HepG2 (cell line): ENCODE data around the gene UST. TPM values are rescaled to one million over a fixed set of nuclear protein-coding genes. Genes with fewer than 3 reads are reported as not detected.

Experiments used
- ATAC-seq: fragments of 200-7000 bp; cut with Tn5 transposase; 3 replicates; pipeline ENCODE4 v1.9.1; 2020; ENCODE audit warnings: mild to moderate bottlenecking, moderate library complexity
- BruUV-seq: library from RNA; stranded (reverse); fragments of 400-500 nt; replicated peaks from 2 replicates; lab custom pipeline; 2021; lab: Mats Ljungman, UMichigan
- CTCF ChIA-PET: fragments of 300-600 bp; formaldehyde crosslinking; extraction: SDS; loops from one replicate; lab custom pipeline; 2021; ENCODE audit warnings: low total read pairs, inconsistent platforms, low intra/inter-chr PET ratio; lab: Yijun Ruan, JAX
- POLR2A ChIA-PET: fragments of 350-600 bp; sonication (Branson Sonifier 250); formaldehyde crosslinking; loops from one replicate; lab custom pipeline; 2020; ENCODE audit warnings: antibody characterized with exemption, inconsistent platforms; lab: Yijun Ruan, JAX
- DNase-seq: peaks from one replicate; pipeline ENCODE4 v3.0.0-alpha.2; 2015; ENCODE audit warnings: low spot score
- FAIRE-seq: peaks from 3 replicates; lab custom pipeline; 2011; peaks lifted over from hg19 to GRCh38; lab: Jason Lieb, UNC
- H2AFZ ChIP-seq: one replicate; pipeline ENCODE4 v1.6.1; 2011; ENCODE audit warnings: low read length, inconsistent platforms
- H3K27ac ChIP-seq: fragments of 300-600 bp; 3 replicates; pipeline ENCODE4 v1.8.0; 2011; ENCODE audit warnings: mixed run types, mild to moderate bottlenecking, mixed read lengths, low read length, inconsistent platforms; ENCODE audit not compliant: insufficient read depth; ENCODE audit errors: extremely low read length
- H3K27me3 ChIP-seq, 2 experiments: fragments of 200-600 bp in 1 of 2; 2 replicates in 1 of 2; 3 replicates in 1 of 2; pipeline versions ENCODE4 v1.6.0 to v1.8.0; 2011; ENCODE audit warnings: low read length in 2 of 2, mild to moderate bottlenecking in 2 of 2, moderate library complexity in 2 of 2, inconsistent platforms in 1 of 2; ENCODE audit not compliant: insufficient read depth in 2 of 2, control insufficient read depth in 1 of 2
- H3K36me3 ChIP-seq, 2 experiments: fragments of 200-600 bp in 1 of 2; replicated peaks in 1 of 2; 2 replicates in 1 of 2; 3 replicates in 1 of 2; pipeline versions ENCODE4 v1.5.1 to v1.8.0; 2011; ENCODE audit warnings: low read length in 2 of 2, inconsistent platforms in 1 of 2; ENCODE audit not compliant: insufficient read depth in 2 of 2, control insufficient read depth in 1 of 2
- H3K4me1 ChIP-seq: 2 replicates; pipeline ENCODE4 v1.5.1; 2012; ENCODE audit warnings: low read length, inconsistent platforms; ENCODE audit not compliant: insufficient read depth
- H3K4me2 ChIP-seq: 2 replicates; pipeline ENCODE4 v1.6.0; 2011; ENCODE audit warnings: low read depth, low read length, inconsistent platforms
- H3K4me3 ChIP-seq, 3 experiments: fragments of 200-600 bp in 1 of 3; sonication (generic), shearing (Covaris generic) in 1 of 3; replicated peaks in 1 of 3; 2 replicates each; pipeline ENCODE4 v1.5.1; 2011 to 2016; ENCODE audit warnings: low read length in 3 of 3, inconsistent platforms in 2 of 3, low read depth in 2 of 3, mild to moderate bottlenecking in 2 of 3, control low read depth in 1 of 3, mixed read lengths in 1 of 3; ENCODE audit not compliant: insufficient read depth in 1 of 3
- H3K79me2 ChIP-seq: one replicate; pipeline ENCODE4 v1.6.1; 2011; ENCODE audit warnings: low read length, inconsistent platforms; ENCODE audit not compliant: insufficient read depth
- H3K9ac ChIP-seq: 2 replicates; pipeline ENCODE4 v1.6.0; 2011; ENCODE audit warnings: mild to moderate bottlenecking, low read depth, low read length, inconsistent platforms; ENCODE audit not compliant: insufficient read depth
- H3K9me3 ChIP-seq: 2 replicates; pipeline ENCODE4 v1.5.1; 2012; ENCODE audit warnings: mild to moderate bottlenecking, low read length
- H4K20me1 ChIP-seq: 2 replicates; pipeline ENCODE4 v1.6.0; 2011; ENCODE audit warnings: inconsistent platforms, mild to moderate bottlenecking, low read length, moderate library complexity; ENCODE audit not compliant: insufficient read depth
- KDM1A ChIP-seq: IDR thresholded peaks from 2 replicates; pipeline ENCODE4 v1.6.1; 2016; ENCODE audit warnings: missing compliant biosample characterization
- ONECUT2 ChIP-seq: sonication (generic); formaldehyde crosslinking; IDR thresholded peaks from 2 replicates; pipeline ENCODE4 v1.4.0; 2020; ENCODE audit warnings: missing genetic modification reagents
- PTBP1 ChIP-seq: fragments of 200-400 bp; formaldehyde crosslinking; IDR thresholded peaks from 2 replicates; pipeline ENCODE4 v1.6.1; 2018; ENCODE audit warnings: low read length, low read depth; ENCODE audit not compliant: poor library complexity, severe bottlenecking
- U2AF1 ChIP-seq: fragments of 200-400 bp; formaldehyde crosslinking; optimal IDR thresholded peaks from 2 replicates; pipeline ENCODE3; 2017; ENCODE audit warnings: mild to moderate bottlenecking, low read depth, low read length
- ZBTB1 ChIP-seq: sonication (generic); formaldehyde crosslinking; IDR thresholded peaks from 2 replicates; pipeline ENCODE4 v1.4.0; 2020; ENCODE audit warnings: missing genetic modification reagents, borderline replicate concordance
- ZFP91 ChIP-seq: sonication (generic); formaldehyde crosslinking; IDR thresholded peaks from 2 replicates; pipeline ENCODE4 v1.9.0; 2022; ENCODE audit warnings: missing genetic modification reagents, mild to moderate bottlenecking, borderline replicate concordance
- ZNF260 ChIP-seq: sonication (generic); formaldehyde crosslinking; IDR thresholded peaks from 2 replicates; pipeline ENCODE4 v1.4.0; 2020; ENCODE audit warnings: missing genetic modification reagents, low read depth, mild to moderate bottlenecking, borderline replicate concordance
- ZNF460 ChIP-seq: sonication (generic); formaldehyde crosslinking; IDR thresholded peaks from 2 replicates; pipeline ENCODE4 v1.5.1; 2020; ENCODE audit warnings: missing genetic modification reagents, mild to moderate bottlenecking, borderline replicate concordance
- ZNF562 ChIP-seq: sonication (generic); formaldehyde crosslinking; IDR thresholded peaks from 2 replicates; pipeline ENCODE4 v1.8.0; 2022; ENCODE audit warnings: missing genetic modification reagents, borderline replicate concordance
- ZNF589 ChIP-seq: sonication (generic); formaldehyde crosslinking; conservative IDR thresholded peaks from 2 replicates; pipeline ENCODE4 v1.8.0; 2022; ENCODE audit warnings: mild to moderate bottlenecking, moderate library complexity, missing genetic modification reagents
- ZNF777 ChIP-seq: sonication (generic); formaldehyde crosslinking; IDR thresholded peaks from 2 replicates; pipeline ENCODE4 v1.4.0; 2020; ENCODE audit warnings: missing genetic modification reagents
- ZSCAN20 ChIP-seq: sonication (generic); formaldehyde crosslinking; IDR thresholded peaks from 2 replicates; pipeline ENCODE4 v1.4.0; 2020; ENCODE audit warnings: missing genetic modification reagents, mild to moderate bottlenecking, borderline replicate concordance
- WGBS: methylation state at CpG from one replicate; pipeline ENCODE4 v1.1.6; 2017; ENCODE audit warnings: low lambda C conversion rate; 5-methylcytosine and 5-hydroxymethylcytosine counted together
- in situ Hi-C: cut with HindIII; loops from 2 replicates; pipeline ENCODE4 v1.10.0; 2017; ENCODE audit warnings: low pct_unique_long_range_greater_than_20kb; ENCODE audit not compliant: extremely low pct_ligation_motif_present
- intact Hi-C: fragments of 100-400 bp; cut with micrococcal nuclease; formaldehyde crosslinking; loops from one replicate; pipeline ENCODE4 v1.10.0; 2022; ENCODE audit not compliant: unreplicated experiment
- polyA plus RNA-seq, 8 experiments: library from polyadenylated mRNA; depleted of rRNA in 3 of 8; stranded (reverse) in 7 of 8; unstranded in 1 of 8; fragments of >200 nt; fragmentation: Illumina TruSeq in 4 of 8; extraction: Trizol in 4 of 8; gene quantifications; 2 replicates each; pipeline versions ENCODE4 v1.2.1 to v1.2.3, GENCODE V29; 2011 to 2016; ENCODE audit warnings: low read depth in 4 of 8, missing spikeins in 1 of 8, mixed read lengths in 1 of 8; ENCODE audit not compliant: insufficient read depth in 1 of 8
- total RNA-seq, 5 experiments: library from RNA; depleted of rRNA; stranded (reverse); fragments of >200 nt; fragmentation: Illumina TruSeq; extraction: Trizol; gene quantifications; 2 replicates each; pipeline ENCODE4 v1.2.3, GENCODE V29; 2016; ENCODE audit warnings: low read depth in 1 of 5
- TF ChIP-seq, protein P1 (sequence below): sonication (generic); formaldehyde crosslinking; IDR thresholded peaks from 2 replicates; pipeline ENCODE4 v1.4.0; 2020; ENCODE audit warnings: missing genetic modification reagents; ENCODE audit errors: not compliant biosample characterization
- TF ChIP-seq, protein P2 (sequence below): sonication (generic); formaldehyde crosslinking; IDR thresholded peaks from 2 replicates; pipeline ENCODE4 v1.9.0; 2021; ENCODE audit warnings: missing genetic modification reagents, borderline replicate concordance

The UST gene
- total and polyA plus RNA-seq, 2 of the 13 experiments (the other 11 are each of a cell fraction or from before 2014, with no cell fraction given): 0.27 TPM; not detected in 1

GRCh38 chr6:148934961-148935360 is 188.1 kb downstream of the UST start:
- POLR2A ChIA-PET: no interaction called here
- no TSS peak for BruUV-seq
- H3K4me2 ChIP-seq: no peak overlapping the region
- H4K20me1 ChIP-seq: no peaks in the 10 kb centered on the region
- H3K9ac ChIP-seq: no peak overlapping the region
- no peak for FAIRE-seq
- no peaks in the 10 kb centered on the region for H3K4me1 ChIP-seq
- H3K36me3 ChIP-seq: no peaks in the 10 kb centered on the region
- peaks cover 0 to 4% of the 10 kb centered on the region in 2 experiments; a peak in 1 of 5 replicates for H3K27me3 ChIP-seq
- H2AFZ ChIP-seq: no peak overlapping the region
- TF ChIP-seq ZSCAN20 (CRISPR knock-in tag) (no peak), ZBTB1 (CRISPR knock-in tag) (no peak), ZNF562 (no peak), PTBP1 (no peak), ZFP91 (CRISPR knock-in tag) (no peak), ZNF260 (CRISPR knock-in tag) (no peak), ZNF777 (CRISPR knock-in tag) (no peak), ONECUT2 (CRISPR knock-in tag) (no peak), ZNF589 (CRISPR knock-in tag) (no peak), ZNF460 (CRISPR knock-in tag) (no peak), U2AF1 (no peak), KDM1A (CRISPR knock-in tag) (no peak)
- TF ChIP-seq, protein P1, sequence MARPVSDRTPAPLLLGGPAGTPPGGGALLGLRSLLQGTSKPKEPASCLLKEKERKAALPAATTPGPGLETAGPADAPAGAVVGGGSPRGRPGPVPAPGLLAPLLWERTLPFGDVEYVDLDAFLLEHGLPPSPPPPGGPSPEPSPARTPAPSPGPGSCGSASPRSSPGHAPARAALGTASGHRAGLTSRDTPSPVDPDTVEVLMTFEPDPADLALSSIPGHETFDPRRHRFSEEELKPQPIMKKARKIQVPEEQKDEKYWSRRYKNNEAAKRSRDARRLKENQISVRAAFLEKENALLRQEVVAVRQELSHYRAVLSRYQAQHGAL (CRISPR knock-in tag): no peak
- TF ChIP-seq, protein P2, sequence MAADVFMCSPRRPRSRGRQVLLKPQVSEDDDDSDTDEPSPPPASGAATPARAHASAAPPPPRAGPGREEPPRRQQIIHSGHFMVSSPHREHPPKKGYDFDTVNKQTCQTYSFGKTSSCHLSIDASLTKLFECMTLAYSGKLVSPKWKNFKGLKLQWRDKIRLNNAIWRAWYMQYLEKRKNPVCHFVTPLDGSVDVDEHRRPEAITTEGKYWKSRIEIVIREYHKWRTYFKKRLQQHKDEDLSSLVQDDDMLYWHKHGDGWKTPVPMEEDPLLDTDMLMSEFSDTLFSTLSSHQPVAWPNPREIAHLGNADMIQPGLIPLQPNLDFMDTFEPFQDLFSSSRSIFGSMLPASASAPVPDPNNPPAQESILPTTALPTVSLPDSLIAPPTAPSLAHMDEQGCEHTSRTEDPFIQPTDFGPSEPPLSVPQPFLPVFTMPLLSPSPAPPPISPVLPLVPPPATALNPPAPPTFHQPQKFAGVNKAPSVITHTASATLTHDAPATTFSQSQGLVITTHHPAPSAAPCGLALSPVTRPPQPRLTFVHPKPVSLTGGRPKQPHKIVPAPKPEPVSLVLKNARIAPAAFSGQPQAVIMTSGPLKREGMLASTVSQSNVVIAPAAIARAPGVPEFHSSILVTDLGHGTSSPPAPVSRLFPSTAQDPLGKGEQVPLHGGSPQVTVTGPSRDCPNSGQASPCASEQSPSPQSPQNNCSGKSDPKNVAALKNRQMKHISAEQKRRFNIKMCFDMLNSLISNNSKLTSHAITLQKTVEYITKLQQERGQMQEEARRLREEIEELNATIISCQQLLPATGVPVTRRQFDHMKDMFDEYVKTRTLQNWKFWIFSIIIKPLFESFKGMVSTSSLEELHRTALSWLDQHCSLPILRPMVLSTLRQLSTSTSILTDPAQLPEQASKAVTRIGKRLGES (CRISPR knock-in tag): no peak
- TF ChIP-seq, all 625 proteins: peak for 0
- Histone ChIP-seq H3K4me3 (no peak overlapping the region), H3K79me2 (no peaks in the 10 kb centered on the region), H3K9me3 (no peaks in the 10 kb centered on the region), H3K27ac (no peak overlapping the region)
- no peak for ATAC-seq
- in situ Hi-C loops (no loop called here), intact Hi-C loops (no loop called here)
- CTCF ChIA-PET: no interaction called here
- 17% methylated on average over 3 of the region's 3 CpGs for WGBS
- DNase-seq: no peak
